Fibroblast of skin of right biceps (primary cell): ENCODE data around the gene FCRL3.
"Not testable (repeated sequence)": the region's sequence is repeated elsewhere in the genome, so short reads cannot be mapped to it uniquely, and the experiment has no call there.

Experiments
- DNase-seq: peaks from one replicate; pipeline ENCODE4 v3.0.0-alpha.2; 2013

FCRL3 gene, protein sequence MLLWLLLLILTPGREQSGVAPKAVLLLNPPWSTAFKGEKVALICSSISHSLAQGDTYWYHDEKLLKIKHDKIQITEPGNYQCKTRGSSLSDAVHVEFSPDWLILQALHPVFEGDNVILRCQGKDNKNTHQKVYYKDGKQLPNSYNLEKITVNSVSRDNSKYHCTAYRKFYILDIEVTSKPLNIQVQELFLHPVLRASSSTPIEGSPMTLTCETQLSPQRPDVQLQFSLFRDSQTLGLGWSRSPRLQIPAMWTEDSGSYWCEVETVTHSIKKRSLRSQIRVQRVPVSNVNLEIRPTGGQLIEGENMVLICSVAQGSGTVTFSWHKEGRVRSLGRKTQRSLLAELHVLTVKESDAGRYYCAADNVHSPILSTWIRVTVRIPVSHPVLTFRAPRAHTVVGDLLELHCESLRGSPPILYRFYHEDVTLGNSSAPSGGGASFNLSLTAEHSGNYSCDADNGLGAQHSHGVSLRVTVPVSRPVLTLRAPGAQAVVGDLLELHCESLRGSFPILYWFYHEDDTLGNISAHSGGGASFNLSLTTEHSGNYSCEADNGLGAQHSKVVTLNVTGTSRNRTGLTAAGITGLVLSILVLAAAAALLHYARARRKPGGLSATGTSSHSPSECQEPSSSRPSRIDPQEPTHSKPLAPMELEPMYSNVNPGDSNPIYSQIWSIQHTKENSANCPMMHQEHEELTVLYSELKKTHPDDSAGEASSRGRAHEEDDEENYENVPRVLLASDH

DNA sequence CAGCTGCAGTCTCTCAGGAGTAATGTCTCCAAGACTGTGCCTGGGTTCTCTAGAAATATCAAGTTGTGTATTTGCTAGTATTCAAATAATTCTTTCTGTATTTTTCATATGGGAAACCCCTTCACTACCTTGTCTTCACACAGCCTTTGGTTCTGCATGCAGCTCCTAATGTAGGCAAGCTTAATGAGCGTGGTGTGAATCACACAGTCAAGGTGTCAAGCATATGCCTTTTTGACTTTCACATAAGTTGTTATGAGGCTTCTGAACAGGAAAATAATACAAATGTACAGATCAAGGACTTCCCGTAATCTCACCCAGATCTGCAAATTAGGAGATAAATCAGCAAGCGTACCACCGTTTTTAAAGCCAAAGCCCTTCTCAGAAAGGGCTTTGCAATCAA, at the start of gene FCRL3:
FCRL3 (minus strand) TSS at position 38 of the 400 bp plus-strand sequence. CDS start 280 bp downstream, outside the sequence.
- no peak for DNase-seq

DNA sequence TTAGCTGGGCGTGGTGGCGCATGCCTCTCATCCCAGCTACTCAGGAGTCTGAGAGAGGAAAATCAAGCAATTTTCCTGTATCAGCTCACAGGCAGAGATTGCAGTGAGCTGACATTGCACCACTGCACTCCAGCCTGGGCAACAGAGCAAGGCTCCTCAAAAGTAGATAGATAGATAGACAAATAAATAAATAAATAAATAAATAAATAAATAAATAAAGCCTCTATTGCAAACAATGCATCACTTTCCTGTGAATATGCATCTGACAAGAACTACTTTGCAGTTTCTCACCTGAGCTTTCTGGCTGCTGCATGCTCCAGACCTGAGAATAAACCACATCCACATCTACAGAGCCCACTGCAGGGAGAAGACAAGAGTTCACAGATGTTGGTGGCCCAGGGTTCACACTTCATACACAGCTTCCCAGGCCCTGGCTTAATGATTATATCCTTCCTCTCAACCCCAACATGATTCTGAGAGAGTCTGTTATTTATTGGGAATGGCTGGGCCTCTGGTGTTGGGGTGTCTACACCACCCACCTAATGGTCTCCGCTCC, 47.8 kb upstream of the FCRL3 start:
- no peak for DNase-seq

DNA sequence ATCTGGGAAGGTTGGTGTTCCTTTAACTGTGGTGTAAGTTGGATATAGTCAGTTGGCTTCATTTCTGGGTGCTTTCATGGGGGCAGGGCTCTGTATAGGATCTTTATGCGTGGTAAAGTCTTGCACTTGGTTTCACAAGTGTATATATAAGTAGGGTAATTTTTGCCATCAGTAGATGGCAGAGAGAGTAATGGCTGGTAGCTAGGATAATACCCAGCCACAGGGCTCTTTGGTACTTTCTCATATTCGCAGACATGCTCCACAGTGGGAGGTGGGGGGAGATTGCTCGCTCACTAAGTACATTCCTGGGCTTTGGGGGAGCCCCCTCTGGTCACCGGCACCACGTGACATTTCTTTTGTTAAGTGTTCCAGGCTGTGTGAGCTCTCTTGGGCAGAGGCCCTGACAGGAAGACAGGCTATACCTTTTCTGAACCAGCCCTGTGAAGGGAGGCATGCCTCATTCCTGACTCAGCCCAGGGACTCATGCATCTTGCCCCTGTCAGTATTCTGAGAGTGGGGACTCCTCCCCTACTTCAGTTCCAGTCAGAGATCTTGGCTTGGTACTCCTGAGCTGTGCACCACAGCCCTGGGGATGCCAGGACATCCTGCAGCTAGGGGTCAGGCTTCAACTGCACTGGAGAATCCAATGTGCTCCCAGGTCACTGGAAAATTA, 38.8 kb upstream of the FCRL3 start:
- DNase-seq, result no peak

DNA sequence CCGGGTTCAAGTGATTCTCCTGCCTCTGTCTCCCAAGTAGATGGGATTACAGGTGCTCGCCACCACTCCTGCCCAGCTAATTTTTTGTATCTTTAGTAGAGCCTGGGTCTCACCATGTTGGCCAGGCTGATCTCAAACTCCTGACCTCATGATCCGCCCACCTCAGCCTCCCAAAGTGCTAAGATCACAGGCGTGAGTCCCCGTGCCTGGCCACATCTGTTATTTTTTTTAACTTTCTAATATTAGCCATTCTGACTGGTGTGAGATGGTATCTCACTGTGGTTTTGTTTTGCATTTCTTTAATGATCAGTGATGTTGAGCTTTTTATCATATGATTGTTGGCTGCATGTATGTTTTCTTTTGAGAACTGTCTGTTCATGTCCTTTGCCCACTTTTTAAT, 35.4 kb upstream of the FCRL3 start:
- DNase-seq, result not testable (repeated sequence)

DNA sequence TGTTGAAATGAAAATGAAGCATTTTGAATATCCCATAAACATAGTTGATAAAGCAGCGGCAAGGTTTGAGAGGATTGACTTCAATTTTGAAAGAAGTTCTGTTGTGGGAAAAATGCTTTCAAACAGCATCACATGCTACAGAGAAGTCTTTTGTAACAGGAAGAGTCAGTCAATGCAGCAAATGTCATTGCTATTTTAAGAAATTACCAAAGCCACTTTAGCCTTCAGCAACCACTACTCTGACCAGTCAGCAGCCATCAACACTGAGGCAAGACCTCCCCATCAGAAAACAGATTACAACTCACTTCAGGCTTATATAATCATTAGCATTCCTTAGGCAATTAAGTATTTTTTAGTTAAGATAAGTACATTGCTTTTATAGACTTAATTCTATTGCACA, 33.8 kb upstream of the FCRL3 start:
- DNase-seq, result no peak

DNA sequence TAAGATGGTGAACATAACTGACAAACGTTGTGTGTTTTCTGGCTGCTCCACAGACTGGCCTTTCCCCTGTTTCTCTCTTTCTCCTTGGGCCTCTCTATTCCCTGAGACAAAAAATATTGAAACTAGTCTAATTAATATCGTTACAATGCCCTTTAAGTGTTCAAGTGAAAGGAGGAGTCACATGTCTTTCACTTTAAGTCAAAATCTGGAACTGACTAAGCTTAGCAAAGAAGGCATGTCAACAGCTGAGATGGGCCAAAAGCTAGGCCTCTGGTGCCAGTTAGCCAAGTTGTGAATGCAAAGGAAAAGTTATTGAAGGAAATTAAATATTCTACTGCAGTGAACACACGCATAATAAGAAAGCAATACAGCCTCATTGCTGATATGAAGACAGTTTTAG, 32.2 kb upstream of the FCRL3 start:
- no peak for DNase-seq

DNA sequence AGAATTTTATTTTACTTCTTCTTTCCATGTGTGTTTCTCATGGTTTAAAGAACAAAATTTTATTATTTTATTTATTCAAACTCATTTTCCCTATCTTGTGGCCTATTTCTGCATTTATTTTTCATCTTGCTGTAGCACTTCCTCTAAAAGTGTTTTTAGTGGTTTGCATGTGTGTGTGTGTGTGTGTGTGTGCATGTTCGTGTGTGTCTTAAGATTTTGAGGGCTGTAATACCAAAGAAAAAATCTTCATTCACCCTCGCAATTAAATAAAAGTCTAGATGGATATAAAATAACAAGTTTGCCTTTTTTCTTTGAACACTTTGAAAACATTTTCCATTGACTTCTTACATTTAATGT, 24.6 kb upstream of the FCRL3 start:
- DNase-seq, result no peak

DNA sequence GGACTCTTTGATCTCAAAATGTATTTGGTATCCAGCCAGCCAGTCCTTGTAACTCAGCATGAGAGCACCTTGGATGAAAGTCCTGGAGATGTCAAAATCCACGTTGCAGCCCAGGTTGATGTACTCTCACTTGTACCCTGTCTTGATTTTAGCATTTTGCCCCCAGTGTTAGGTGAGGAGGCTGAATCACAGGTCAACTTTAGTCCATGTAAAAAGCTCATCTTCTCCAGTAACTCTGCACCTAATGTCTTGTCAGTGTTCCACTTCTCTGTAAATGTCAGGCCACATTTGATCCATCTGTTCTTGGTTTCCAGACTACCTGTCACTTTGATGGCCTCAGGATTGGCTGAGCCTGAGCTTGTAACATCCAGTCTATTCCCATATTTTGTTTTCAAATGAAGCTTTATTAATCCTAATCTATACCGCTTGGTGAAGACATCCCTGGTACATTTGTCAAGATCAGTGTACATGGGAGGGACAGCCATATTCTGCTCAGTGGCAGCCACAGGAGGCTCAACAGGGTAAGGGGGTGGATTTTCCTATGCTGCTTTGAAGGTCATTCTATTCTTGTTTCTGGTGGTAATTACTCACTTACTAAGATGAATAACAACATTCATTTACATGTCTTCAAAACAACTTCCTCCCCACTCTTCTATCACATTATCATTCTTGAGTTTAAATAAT, 24.1 kb upstream of the FCRL3 start:
- no peak for DNase-seq

DNA sequence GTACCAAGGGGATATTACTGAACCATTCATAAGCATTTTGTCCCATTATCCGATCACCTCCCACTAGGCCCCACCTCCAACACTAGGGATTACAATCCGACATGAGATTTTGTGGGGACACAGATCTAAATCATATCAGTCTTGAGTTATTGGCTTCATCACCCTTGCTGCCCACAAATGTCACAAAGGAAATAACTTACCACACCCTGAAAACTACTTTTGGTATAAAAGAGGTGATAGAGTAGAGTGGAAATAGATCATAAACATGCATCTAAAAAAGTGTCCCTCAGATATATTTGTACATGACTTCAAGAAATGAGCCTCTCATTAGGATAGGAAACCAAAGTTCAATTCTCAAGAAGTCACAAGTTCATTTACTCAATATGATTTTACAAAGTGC, 22.6 kb upstream of the FCRL3 start:
- no peak for DNase-seq

DNA sequence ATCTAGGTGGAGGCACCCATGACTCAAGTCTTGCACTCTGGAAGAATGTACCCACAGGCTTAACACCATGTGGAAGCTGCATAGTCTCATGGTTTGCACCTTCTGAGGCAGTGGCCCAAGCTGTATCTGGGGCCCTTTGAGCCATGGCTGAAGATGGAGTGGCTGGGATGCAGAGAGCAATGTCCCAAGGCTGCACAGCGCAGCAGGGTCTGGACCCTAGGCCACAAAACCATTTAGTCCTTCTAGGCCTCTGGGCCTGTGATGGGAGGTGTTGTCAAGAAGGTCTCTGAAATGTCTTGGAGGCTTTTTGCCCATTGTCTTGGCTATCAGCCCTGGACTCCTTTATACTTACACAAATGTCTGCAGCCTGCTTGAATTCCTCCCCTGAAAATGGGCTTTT, 21.4 kb upstream of the FCRL3 start:
- DNase-seq, result no peak

DNA sequence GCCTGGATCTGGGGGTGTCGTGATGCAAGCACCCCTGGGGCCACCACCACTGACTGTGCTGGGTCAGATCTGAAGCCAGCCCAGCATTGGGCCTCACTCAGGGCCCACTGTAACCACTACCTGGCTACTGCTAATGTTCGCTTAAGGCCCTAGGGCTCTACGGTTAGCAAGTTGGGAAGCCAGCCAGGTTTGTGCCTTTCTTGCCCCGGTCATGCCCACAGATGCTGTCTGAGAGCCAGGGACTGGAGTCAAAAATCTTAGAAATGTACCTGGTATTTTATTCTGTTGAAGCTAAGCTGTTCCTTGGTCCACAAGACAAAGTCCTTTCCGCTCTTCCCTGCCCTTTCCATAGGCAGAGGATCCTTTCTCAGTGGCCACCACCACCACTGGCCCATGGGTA, 15.2 kb upstream of the FCRL3 start:
- DNase-seq, result no peak

DNA sequence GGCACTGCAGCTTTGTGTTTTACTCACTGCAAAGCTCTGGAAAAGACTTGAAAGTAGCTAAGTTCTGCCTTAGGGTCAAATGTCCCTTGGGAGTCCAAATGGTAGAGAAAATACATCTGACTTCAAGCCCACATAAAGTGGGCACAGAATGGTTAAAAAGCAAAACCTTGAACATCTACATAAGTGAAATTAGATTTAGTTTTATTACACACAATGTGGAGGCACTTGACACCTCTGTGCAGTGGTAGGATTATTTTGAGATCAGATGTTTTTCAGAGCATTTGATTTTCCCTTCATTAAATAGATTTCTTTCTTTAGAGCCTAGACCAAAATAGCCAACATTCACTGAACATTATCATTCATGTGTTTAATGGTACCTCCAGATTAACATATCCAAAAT, 11.2 kb upstream of the FCRL3 start:
- no peak for DNase-seq

DNA sequence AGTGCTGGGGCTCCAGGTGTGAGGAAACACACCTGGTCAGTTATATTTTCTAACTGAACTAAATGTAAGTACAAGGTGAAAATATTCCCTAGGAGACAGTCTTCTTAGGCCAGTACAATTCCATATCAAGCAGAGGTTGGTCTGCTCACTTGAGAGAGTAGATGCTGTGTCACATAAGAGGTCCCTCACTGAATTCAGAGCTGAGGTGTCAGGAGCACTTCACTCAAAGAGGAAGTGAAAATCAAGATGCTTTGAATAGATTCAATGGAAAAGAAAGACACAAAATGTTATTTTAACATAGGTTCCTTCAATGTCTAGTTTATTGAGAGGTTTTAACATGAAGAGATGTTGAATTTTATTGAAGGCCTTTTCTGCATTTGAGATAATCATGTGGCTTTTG, 4.3 kb upstream of the FCRL3 start:
- no peak for DNase-seq

DNA sequence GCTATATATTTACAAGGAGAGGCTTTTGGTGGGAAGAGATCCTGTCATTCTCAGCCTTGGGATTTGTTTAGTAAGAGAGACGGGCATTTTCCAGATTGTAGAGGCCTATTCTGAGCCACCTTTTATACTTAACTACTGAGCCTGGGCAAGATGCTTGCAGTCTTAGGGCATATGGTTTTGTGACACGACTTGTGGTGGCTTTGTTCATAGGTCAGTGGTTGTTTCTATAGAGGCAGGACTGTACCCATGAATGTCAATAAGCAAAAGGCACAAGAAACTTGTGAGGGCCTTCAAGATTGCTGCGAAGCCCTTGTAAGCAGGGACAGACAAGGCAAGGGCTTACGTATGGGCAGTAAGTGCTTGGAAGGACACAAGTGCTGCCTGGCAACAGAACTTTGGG, 3.4 kb upstream of the FCRL3 start:
- DNase-seq, result no peak

DNA sequence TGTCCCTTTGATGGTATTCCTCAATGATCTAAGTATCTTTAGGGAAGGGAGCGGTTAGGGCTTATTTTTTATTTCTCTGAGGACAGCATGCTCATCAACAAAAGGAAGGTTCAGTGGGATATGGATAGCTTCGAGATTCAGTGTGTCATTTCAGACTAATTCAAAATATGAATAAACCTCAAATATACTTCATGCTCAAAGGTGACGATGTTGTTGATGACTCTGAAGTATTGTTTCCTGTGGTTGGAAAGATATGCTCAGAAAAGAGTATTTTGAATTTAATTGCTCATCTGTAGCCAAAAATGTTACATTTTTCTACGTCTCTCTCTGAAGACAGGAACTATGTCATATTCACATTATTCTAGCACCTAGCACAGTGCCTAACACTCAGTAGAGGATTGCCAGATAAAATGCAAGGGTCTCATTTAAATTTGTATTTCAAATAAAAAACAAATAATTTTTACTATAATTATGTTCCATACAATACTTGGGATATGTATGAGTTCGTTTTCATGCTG, 1.8 kb upstream of the FCRL3 start:
- no peak for DNase-seq

DNA sequence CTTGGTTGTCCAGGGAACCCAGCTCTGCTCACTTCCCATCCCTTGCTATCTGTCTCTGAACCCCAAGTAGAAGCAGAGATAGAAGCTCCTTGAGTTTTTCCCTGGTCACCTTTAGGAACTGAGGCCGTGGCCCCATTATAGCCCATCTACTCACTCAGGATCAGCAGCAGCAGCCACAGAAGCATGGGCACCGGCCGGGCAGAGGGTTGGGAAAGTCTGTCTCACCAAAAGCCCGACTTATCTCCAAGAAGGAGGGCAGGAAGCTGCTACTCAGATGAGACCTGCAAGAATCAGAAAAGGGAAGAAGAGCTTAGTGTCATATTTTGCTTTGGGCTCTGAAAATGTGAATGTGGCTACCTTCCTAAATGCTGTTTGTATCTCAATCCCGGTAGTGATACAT, 264 bp downstream of the FCRL3 start:
- no peak for DNase-seq

DNA sequence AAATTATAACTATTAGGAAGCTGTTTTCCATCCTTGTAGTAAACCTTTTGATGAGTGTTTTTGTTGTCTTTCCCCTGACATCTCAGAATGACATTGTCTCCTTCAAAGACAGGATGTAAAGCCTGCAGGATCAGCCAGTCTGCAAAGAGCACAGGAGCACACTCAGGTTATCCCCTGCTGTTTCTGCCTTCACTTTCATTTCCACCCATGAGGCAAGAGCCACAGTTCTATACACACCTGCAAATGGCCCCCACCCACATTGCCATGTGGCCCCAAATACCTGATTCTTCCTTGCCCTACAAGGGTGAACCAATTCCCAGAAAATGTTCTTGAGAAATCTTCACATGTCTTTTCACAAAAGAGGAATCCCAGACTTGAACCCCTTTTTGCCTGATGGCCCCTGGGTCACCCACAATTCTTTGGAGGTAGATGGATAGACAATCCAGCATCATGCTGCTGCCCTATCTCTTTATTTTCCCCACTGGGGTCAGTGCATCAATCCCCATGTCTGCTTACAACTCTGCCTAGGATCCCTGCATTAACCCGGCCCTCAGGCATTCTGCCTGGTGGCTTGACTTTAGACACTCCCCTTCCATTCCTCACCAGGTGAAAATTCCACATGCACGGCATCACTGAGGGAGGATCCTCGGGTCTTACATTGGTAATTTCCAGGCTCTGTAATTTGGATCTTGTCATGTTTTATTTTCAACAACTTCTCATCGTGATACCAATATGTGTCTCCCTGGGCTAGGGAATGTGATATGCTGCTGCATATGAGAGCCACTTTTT, 2.6 kb downstream of the FCRL3 start:
- no peak for DNase-seq

DNA sequence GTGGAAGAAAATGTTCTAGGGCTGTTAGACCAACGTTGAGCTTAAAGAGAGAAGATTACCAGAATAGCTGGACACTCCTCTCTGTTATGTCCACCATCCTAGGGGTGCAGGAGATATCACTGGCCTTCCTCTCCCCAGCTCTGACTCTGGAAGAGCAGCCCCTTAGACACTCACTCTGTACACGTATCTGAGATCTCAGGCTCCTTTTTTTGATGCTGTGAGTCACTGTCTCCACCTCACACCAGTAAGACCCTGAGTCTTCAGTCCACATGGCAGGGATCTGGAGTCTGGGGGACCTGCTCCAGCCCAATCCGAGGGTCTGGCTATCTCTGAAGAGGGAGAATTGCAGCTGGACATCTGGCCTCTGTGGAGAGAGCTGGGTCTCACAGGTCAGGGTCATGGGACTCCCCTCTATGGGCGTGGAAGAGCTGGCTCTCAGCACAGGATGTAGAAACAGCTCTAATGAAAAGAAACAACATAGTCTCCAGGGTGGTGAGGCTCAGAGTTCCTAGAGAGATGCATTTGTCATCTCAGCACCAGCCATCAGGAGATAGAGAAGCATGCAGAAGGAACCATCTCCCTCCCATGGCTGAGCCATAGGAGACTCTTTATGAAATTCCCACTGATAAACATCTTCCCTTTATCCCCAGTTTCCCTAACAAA, 3.5 kb downstream of the FCRL3 start:
- no peak for DNase-seq

DNA sequence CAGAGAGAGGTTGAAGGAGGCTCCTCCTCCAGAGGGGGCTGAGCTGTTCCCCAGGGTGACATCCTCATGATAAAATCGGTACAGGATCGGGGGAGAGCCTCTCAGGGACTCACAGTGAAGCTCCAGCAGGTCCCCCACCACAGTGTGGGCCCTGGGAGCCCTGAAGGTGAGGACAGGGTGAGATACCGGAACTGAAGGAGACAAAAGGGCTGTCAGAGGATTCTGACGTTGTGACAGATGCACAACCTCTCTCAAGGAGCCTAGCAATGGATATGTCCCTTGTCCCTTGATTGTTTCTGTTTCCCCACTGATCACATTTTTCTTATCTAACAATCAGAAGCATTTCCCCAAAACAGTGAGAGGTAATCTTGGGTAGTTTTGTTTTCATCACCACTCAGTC, 5.2 kb downstream of the FCRL3 start:
- no peak for DNase-seq

DNA sequence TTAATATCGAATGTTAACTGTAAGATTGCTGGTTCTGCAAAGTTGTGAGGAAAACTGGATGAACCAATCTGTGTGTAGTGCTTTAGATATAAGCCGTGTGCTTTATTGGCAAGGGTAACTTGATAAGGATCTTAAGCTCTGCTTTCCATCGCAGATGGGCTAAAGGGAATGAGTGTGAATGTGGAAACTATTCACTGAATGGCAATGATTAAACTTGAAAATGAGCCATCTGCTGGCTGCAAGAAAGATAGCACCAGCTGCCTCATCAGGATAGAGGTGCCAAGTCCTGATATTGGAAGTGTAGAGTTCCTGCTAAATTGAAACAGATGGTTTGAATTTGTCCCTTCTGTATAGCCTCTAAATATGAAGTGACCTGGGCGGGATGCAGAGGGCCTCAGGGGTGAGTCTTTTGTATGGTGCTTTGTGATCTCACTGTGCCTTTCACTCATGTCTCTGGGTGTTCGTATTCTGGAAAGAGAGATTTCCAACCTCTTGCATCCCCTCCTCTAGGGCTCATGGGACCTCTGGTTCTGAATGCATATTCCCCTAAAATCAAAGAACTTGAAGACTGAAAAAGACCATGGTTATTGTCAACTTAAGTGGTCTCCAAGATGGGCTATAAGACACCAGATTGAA, 9.2 kb downstream of the FCRL3 start:
- DNase-seq, result peak; percentile 19
